ENCODE results near the gene FADS2. TPM values are rescaled to one million over a fixed set of nuclear protein-coding genes. Genes with fewer than 3 reads are reported as not detected.

FADS2 gene
- total and polyA plus RNA-seq, 10 of the 15 experiments (the other 5 are each of a cell fraction or from before 2014, with no cell fraction given): 3.3 to 313 (median 149) TPM

- TF ChIP-seq ZBTB4 (CRISPR knock-in tag; IDR thresholded peaks at IDR 0.05) (no peak), RB1 (IDR thresholded peaks at IDR 0.05; ENCODE audit: borderline replicate concordance) (0 out of 2 replicates have a peak, but pooled peaks have one; percentile 46), SPI1 (IDR thresholded peaks at IDR 0.05; ENCODE audit: borderline replicate concordance, insufficient read depth, low read depth, low read length) (peak; percentile 88), NFYA (IDR thresholded peaks at IDR 0.05; ENCODE audit: borderline replicate concordance, low read depth, low read length) (no peak), IKZF1 (conservative IDR thresholded peaks at IDR 0.05) (peak; percentile 28; the same call in 1 of the 2 replicates), CHD4 (IDR thresholded peaks at IDR 0.05) (no peak), CHD1 (IDR thresholded peaks at IDR 0.05; ENCODE audit: low read depth, low read length) (no peak), NR2F1 (conservative IDR thresholded peaks at IDR 0.05) (0 out of 2 replicates have a peak, but pooled peaks have one; percentile 22), SIX5 (IDR thresholded peaks at IDR 0.05; ENCODE audit: low read depth, low read length, severe bottlenecking) (no peak), PAX8 (IDR thresholded peaks at IDR 0.05) (no peak), SMARCA5 (IDR thresholded peaks at IDR 0.05) (peak; percentile 78), ZZZ3 (IDR thresholded peaks at IDR 0.05; ENCODE audit: control insufficient read depth, insufficient read length, low read depth) (no peak), ZBTB40 (IDR thresholded peaks at IDR 0.05; ENCODE audit: borderline replicate concordance) (no peak), BACH1 (IDR thresholded peaks at IDR 0.05; ENCODE audit: borderline replicate concordance) (peak; percentile 36; the same call in 1 of the 2 replicates), EZH2 (IDR thresholded peaks at IDR 0.05; ENCODE audit: borderline replicate concordance, control insufficient read depth, low read depth, low read length) (no peak), RBBP5 (conservative IDR thresholded peaks at IDR 0.05) (no peak), CREM (IDR thresholded peaks at IDR 0.05; ENCODE audit: low read depth) (no peak), POLR2AphosphoS2 (IDR thresholded peaks at IDR 0.05; ENCODE audit: low read depth, low read length) (no peak), NBN (IDR thresholded peaks at IDR 0.05) (0 out of 2 replicates have a peak, but pooled peaks have one; percentile 36), TARDBP (IDR thresholded peaks at IDR 0.05; ENCODE audit: borderline replicate concordance) (no peak), NFXL1 (IDR thresholded peaks at IDR 0.05; ENCODE audit: borderline replicate concordance) (no peak), SREBF2 (IDR thresholded peaks at IDR 0.05; ENCODE audit: low read length) (no peak)
Measured at GRCh38 chr11:61899146-61899841, 71.2 kb downstream of the FADS2 start (continued).

Data from GM12878 (cell line).